Right cardiac atrium (tissue), 5 donors: ENCODE data around the gene APMAP. TPM values are rescaled to one million over a fixed set of nuclear protein-coding genes. Genes with fewer than 3 reads are reported as not detected.

Source experiments
- ATAC-seq, 2 donors: fragments of 200-7000 bp; cut with Tn5 transposase; one replicate each; pipeline versions ENCODE4 v1.8.0 to v1.9.1; 2020; ENCODE audit warnings: moderate library complexity in 2 of 2, mild to moderate bottlenecking in 1 of 2
- DNase-seq, 3 donors: peaks; one replicate each; pipeline ENCODE4 v3.0.0-alpha.2; 2020
- H3K27ac ChIP-seq: one replicate; pipeline ENCODE4 v1.5.1; 2013; ENCODE audit warnings: mild to moderate bottlenecking, low read length, control low read depth, moderate library complexity
- H3K27me3 ChIP-seq: one replicate; pipeline ENCODE4 v1.6.1; 2013; ENCODE audit not compliant: control insufficient read depth, insufficient read depth
- H3K4me1 ChIP-seq: one replicate; pipeline ENCODE4 v1.6.1; 2013; ENCODE audit warnings: low read length; ENCODE audit not compliant: control insufficient read depth, insufficient read depth
- H3K4me3 ChIP-seq: one replicate; pipeline ENCODE4 v1.5.1; 2013; ENCODE audit warnings: low read length, control low read depth
- H3K9me3 ChIP-seq: one replicate; pipeline ENCODE4 v1.6.1; 2013; ENCODE audit warnings: low read length; ENCODE audit not compliant: control insufficient read depth
- WGBS: extraction: QIAGEN DNeasy Blood & Tissue Kit; methylation state at CpG from one replicate; pipeline ENCODE4 v1.1.7; 2013; 5-methylcytosine and 5-hydroxymethylcytosine counted together
- intact Hi-C, 4 donors: fragments of 100-400 bp; cut with DNase I; formaldehyde crosslinking; loops; one replicate each; pipeline versions ENCODE4 v1.11.0 to v1.14.0; 2022 to 2023
- polyA plus RNA-seq: library from polyadenylated mRNA; stranded (reverse); fragments of 200-250 nt; gene quantifications from one replicate; pipeline ENCODE4 v1.2.3, GENCODE V29; 2013
- total RNA-seq, 4 donors: library from RNA; stranded (reverse); fragmentation: NEBNext Ultra II Directional; extraction: Animal tissue kit (Norgen Biotek cat#: 25700); gene quantifications; one replicate each; pipeline ENCODE4 v1.2.1, GENCODE V29; 2021
- donor health status: healthy with polysubstance abuse.
- donor health status: DM: no; HTN: yes; CAD: no.
- donor health status: DM: no; HTN: no; CAD: no.
- donor health status: DM: no; HTN: yes; CAD: no; lungs with severe emphysema.
- donor health status: DM: yes; HTN: yes; CAD: no.

Gene APMAP
- total and polyA plus RNA-seq, 5 donors, result 28.0 to 35.1 (median 34.7) TPM

DNA sequence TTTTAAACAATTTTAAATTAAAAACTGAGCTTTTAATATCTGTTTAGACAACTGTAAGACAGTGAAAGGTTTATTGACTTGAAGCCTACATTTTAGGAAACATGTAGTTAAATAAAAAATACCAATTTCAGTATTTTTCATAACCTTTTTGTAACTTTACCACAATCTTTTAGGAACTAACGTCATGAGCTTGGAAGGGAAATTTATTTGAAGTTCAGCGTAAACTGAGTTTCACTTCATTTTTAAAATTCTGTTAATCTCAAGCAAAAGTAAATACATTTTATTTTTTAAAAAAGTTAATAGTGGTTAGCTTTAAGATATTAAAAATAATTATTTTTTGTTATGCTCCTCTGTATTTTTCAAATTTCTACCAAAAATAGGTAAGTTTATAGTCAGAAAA is 38.0 kb downstream of the APMAP start:
- WGBS, result 79% methylated on average over 2 of the region's 2 CpGs
- H3K27ac ChIP-seq, result no peak overlapping the region
- no peak for ATAC-seq

DNA sequence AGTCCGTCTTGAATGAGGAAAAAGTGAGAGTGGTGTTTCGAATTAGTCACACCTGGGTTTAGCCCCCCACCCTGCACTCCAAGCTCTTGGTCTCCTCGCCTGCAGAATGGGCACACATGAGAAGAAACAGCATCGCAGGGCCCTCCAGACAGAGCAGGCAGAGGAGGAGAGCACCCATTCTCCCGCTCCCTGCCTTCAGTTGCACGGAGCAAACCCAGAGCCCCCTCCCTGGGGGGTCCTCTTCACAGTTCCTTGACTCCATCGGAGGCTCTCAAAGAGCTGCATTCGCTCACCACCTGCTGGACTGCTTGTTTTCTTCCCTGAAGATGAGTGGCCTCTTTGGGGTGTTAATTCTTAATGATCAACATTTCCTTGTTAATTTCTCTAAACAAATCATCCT is 38.4 kb downstream of the APMAP start:
- no peak for ATAC-seq
- no peak overlapping the region for H3K27ac ChIP-seq
- H3K4me1 ChIP-seq, result no peaks in the 10 kb centered on the region
- no peaks in the 10 kb centered on the region for H3K27me3 ChIP-seq
- no peak overlapping the region for H3K4me3 ChIP-seq
- H3K9me3 ChIP-seq, result no peaks in the 10 kb centered on the region
- intact Hi-C loops, result no loop called here
- WGBS, result 78% methylated on average over 8 of the region's 8 CpGs
- DNase-seq, result peak in 1 of 3 donors; percentile 32

More for the DNA sequence above, 38.0 kb downstream of the APMAP start:
- intact Hi-C loops, result no loop called here
- no peak overlapping the region for H3K4me3 ChIP-seq
- H3K4me1 ChIP-seq, result no peaks in the 10 kb centered on the region
- no peaks in the 10 kb centered on the region for H3K27me3 ChIP-seq
- no peaks in the 10 kb centered on the region for H3K9me3 ChIP-seq
- no peak for DNase-seq

DNA sequence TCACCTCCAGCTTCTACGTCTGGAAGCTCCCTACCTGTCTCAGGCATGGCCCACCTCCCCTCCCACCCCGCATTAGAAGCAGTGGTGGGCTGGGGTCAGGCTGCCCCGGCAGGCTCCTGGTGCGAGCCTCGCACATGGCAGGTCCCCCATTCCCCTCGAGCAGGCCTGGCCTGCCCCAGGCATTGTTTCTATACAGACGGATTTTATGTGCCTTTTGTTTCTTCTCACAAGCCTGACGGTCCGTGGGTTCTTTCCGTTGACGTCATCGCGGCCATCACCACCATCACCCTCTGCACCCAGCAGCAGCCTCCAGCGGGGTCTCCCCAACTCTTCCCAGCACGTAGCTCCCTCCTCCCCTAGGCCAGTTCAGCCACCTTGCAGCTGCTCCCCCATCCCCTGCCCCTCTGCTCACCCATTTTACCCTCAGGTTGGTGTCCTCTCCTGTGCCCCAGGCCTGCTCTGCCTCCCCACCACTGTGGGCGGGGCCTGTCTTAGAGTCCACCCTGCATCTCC is 38.9 kb downstream of the APMAP start:
- peak in 1 of 3 donors; percentile 45 for DNase-seq

DNA sequence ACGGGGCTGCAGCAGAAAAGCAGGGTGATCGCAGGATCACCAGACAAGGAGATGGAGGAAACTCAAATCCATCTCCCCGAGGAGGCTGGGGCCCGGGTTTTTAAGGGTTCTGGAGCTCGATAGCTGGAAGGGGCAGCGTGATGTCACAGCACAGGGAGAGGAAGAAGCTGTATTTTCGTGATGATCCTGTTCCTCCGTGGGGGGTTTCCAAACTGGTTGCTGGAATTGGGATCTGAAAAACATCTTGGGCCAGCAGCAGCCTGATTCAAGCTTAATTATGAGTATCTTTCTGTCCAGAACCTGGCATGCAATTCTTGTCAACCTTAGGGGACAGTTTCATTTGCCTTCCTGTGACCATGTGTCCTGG is 39.4 kb downstream of the APMAP start:
- intact Hi-C loops, result no loop called here
- no peaks in the 10 kb centered on the region for H3K27me3 ChIP-seq

More for the DNA sequence above, 38.9 kb downstream of the APMAP start:
- Histone ChIP-seq H3K27me3 (no peaks in the 10 kb centered on the region), H3K4me3 (no peak overlapping the region), H3K27ac (no peak overlapping the region), H3K4me1 (no peaks in the 10 kb centered on the region), H3K9me3 (no peaks in the 10 kb centered on the region)
- no peak for ATAC-seq
- intact Hi-C loops, result no loop called here
- WGBS, result 82% methylated on average over 16 of the region's 16 CpGs

DNA sequence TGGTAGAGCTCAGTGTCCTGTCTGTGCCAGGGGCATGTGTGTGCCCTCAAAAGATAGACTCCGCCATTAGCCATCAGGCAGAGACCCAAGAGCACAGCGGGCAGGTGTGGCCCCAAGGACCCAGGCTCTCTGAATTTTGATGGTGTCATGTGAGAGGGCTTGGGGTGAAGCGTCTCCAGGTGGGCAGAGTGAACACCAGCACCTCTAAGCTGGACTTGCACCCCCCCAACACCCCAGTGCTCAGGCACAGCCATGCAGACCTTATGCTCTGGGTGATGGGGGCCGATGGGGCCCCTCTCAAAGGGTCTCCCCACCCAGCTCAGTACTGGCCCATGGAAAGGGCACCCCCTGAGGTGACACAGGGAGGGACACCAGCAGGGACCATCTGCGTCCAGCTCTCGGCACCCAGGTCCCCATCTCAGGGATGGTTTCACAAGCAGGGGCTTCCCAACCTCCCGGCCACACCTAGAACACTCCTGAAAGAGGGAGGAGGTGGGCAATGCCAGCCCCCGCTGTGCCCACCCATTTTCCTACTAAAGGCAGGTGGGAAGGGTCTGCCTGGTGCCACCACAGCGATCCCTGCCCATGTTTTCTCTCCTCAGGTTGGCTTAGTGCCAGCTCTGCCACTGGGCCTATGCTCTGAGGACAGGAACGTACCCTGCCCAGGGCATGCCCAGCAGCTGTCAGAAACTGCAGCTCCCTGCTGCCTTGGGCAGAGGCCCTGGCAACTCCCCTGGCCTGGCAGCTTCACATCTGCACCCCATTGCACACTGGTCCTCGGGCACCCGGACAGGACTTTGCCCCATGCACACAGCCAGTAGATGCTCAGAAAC is 40.0 kb downstream of the APMAP start:
- H3K27ac ChIP-seq, result no peak overlapping the region
- no peaks in the 10 kb centered on the region for H3K27me3 ChIP-seq
- DNase-seq (peak in 2 of 3 donors; percentile 40 to 46), ATAC-seq (peak in 1 of 2 donors; percentile 17)
- H3K9me3 ChIP-seq, result no peaks in the 10 kb centered on the region
- 84% methylated on average over 12 of the region's 12 CpGs for WGBS
- no peak overlapping the region for H3K4me3 ChIP-seq
- intact Hi-C loops, result no loop called here
- H3K4me1 ChIP-seq, result no peaks in the 10 kb centered on the region

More for the DNA sequence above, 39.4 kb downstream of the APMAP start:
- no peaks in the 10 kb centered on the region for H3K9me3 ChIP-seq
- no peak overlapping the region for H3K4me3 ChIP-seq
- H3K4me1 ChIP-seq, result no peaks in the 10 kb centered on the region
- no peak overlapping the region for H3K27ac ChIP-seq
- no peak for DNase-seq
- no peak for ATAC-seq
- WGBS, result 66% methylated on average over 8 of the region's 8 CpGs

DNA sequence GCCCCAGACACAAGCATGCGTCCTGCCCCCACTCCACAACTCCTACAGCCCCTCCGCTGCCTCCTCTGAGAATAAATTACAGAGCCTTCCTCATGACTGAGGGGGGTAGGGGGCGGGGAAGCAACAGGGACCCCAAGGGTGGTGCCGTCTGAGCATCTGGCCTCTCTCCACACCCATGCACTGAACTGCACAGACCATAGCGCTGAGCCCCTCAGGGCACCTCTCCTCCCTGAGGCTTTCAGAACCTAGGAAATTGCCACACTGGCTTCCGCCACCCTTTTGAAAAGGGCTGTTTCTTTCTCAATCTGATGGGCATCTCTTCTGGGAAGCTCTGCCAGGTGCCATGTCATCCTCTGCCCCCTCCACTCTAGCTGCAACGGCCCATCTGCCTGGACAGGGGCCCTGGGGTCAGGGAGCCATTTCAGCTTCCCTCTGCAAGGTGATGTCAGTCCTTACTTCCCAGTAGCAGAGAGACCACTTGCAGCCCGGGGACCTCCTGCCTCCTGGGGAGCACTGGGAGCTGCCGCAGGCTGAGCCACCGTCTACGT is 40.9 kb downstream of the APMAP start:
- intact Hi-C loops, result no loop called here
- Histone ChIP-seq H3K9me3 (no peaks in the 10 kb centered on the region), H3K27me3 (no peaks in the 10 kb centered on the region), H3K27ac (no peak overlapping the region), H3K4me3 (no peak overlapping the region), H3K4me1 (no peaks in the 10 kb centered on the region)
- 51% methylated on average over 11 of the region's 11 CpGs for WGBS
- peak in 1 of 2 donors; percentile 19 for ATAC-seq
- no peak for DNase-seq

DNA sequence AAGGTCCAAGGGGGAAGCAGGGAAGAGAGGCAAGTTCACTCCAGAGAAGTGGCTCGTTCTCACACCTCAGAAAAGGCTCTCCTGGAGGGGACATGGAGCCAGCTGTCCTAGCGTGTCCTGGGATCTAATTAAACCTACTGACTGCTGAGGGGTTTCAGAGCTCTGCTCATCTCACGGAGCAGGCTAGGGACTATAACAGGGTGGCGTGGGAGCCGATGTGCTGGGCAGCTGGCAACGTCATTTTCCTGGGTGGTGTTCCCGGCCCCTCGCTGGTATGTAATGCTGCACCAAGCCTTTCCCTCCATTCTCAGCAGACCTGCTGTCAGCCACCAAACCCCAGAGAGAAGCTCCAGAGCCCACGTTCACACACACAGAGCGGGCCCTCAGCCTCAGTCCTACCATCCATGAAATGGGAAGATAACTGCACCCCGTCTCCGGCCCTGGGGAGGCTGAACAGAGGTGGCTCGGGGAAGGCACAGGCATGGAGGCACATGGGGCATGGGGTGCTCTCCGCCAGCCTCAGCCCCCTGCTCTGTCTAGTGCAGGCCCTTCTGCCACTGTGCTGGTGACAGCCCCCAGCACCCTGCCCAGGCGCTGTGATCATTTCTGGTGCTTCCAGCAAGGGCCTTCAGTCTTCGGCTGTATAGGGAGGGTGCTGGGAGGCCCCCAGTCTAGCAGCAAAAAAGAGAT is 41.6 kb downstream of the APMAP start:
- H3K9me3 ChIP-seq, result no peaks in the 10 kb centered on the region
- H3K4me3 ChIP-seq, result no peak overlapping the region
- intact Hi-C loops, result no loop called here
- no peaks in the 10 kb centered on the region for H3K27me3 ChIP-seq
- DNase-seq (no peak), ATAC-seq (no peak)
- H3K27ac ChIP-seq, result no peak overlapping the region
- no peaks in the 10 kb centered on the region for H3K4me1 ChIP-seq
- 74% methylated on average over 16 of the region's 16 CpGs for WGBS

DNA sequence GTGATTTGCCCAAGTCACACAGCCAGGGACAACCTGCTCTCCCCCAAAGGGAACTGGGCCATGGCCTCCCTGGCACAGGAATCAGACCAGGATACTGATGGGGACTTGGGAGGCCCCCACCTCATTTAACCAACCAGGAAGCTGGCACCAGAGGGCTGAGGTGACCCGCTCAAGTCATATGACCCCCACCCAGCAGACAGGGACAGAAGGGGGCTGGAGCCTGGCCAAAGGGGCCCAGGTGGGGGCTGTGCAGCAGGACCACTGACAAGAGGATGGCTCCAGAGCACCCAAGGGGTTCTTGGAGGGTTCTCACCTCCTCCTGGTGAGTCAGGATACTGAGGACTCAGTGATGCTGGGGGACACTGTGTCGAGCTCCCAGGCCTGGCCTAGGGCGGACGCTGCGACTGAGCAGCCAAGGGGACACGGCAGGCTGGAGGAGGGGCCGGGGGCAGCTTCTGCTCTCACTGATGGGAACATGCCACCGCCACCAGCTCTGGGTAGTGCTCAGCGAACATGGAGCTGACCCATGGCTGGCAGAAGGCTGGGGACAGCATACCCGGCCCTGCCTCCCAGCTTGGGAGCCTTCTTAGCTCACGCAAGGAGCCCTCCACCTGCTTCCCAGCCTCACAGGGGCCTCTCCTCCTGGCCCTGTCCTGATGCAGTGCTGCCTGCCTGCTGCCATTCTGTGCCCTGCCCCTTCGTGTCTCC is 42.3 kb downstream of the APMAP start:
- WGBS, result 70% methylated on average over 12 of the region's 12 CpGs
- ATAC-seq (peak in 1 of 2 donors; percentile 8), DNase-seq (no peak)
- Histone ChIP-seq H3K9me3 (no peaks in the 10 kb centered on the region), H3K4me1 (no peaks in the 10 kb centered on the region), H3K4me3 (no peak overlapping the region), H3K27ac (no peak overlapping the region), H3K27me3 (no peaks in the 10 kb centered on the region)
- intact Hi-C loops, result no loop called here

DNA sequence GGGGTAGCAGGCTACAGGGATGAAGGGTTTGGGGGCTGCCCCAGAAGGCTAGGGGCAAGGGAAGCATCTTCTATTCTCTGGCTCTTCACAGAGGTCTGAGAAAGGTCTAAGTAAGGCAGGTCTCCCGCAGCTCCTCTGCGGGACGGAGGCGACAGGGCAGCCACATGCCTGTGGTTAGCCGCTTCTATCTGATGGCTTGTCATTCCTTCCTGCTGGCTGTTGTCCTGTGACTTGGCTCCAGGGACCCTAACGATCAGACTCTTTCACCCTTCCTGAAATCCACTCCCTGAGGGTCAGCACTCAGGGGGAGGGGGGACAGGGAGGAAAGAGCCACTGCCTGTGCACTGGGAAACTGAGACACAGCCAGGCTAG is 42.8 kb downstream of the APMAP start:
- ATAC-seq, result no peak
- no peak for DNase-seq
- Histone ChIP-seq H3K27ac (no peak overlapping the region), H3K9me3 (no peaks in the 10 kb centered on the region), H3K4me3 (no peak overlapping the region), H3K4me1 (no peaks in the 10 kb centered on the region), H3K27me3 (no peaks in the 10 kb centered on the region)
- WGBS, result 27% methylated on average over 6 of the region's 6 CpGs
- intact Hi-C loops, result no loop called here

DNA sequence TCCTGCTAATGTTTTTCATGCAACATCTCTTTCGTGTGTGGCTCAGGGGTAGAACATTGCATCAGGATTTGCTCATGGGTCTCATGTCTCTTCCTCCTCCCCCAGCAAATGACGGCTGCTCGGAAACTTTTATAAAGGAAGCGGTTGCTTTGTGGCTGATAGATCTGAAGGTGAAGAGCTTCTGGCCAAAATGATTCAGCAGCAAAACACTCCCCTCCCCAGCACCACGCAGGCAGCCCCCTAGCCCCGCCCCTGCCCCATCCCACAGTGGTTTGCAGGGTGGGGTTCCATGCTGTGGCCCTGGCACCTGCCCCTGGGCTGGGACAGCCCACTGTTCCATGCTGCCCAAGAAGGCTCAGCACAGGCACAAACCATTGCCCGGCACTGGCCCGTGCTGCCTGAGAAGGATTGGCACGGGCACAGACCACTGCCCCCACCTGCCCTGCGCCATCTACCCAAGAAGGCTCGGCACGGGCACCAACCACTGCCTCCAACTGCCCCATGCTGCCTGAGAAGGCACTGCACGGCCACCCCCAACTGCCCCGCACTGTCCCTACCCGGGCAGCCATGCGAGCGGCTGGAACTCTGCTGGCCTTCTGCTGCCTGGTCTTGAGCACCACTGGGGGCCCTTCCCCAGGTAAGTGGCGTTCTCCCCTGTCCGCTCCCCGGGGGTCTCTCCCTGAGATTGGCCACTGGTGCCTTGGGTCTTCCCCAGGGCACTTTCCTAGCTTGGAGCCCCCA is 43.4 kb downstream of the APMAP start, which contains the start of gene CST7:
Gene CST7 (plus strand): TSS at position 331 of the 741 bp plus-strand sequence. CDS start 237 bp downstream, at position 568.
- ATAC-seq (peak; percentile 42 to 45), DNase-seq (peak in 2 of 3 donors; percentile 70 to 72)
- Histone ChIP-seq H3K27ac (no peak within 1 kb of the TSS), H3K4me1 (no peaks in the 10 kb centered on the region), H3K27me3 (no peaks in the 10 kb centered on the region), H3K9me3 (no peaks in the 10 kb centered on the region), H3K4me3 (no peak within 1 kb of the TSS)
- intact Hi-C loops, result no loop called here
- 79% methylated on average over 20 of the region's 20 CpGs for WGBS
